HepG2 (cell line): ENCODE results near the gene MRPS31. TPM values are rescaled to one million over a fixed set of nuclear protein-coding genes. Genes with fewer than 3 reads are reported as not detected.

ENCODE experiments used
- ATAC-seq: fragments of 200-7000 bp; cut with Tn5 transposase; 3 replicates; pipeline ENCODE4 v1.9.1; 2020; ENCODE audit warnings: mild to moderate bottlenecking, moderate library complexity
- BruUV-seq: library from RNA; stranded (reverse); fragments of 400-500 nt; replicated peaks from 2 replicates; lab custom pipeline; 2021; lab: Mats Ljungman, UMichigan
- CTCF ChIA-PET: fragments of 300-600 bp; formaldehyde crosslinking; extraction: SDS; loops from one replicate; lab custom pipeline; 2021; ENCODE audit warnings: low total read pairs, inconsistent platforms, low intra/inter-chr PET ratio; lab: Yijun Ruan, JAX
- POLR2A ChIA-PET: fragments of 350-600 bp; sonication (Branson Sonifier 250); formaldehyde crosslinking; loops from one replicate; lab custom pipeline; 2020; ENCODE audit warnings: antibody characterized with exemption, inconsistent platforms; lab: Yijun Ruan, JAX
- DNase-seq: peaks from one replicate; pipeline ENCODE4 v3.0.0-alpha.2; 2015; ENCODE audit warnings: low spot score
- FAIRE-seq: peaks from 3 replicates; lab custom pipeline; 2011; peaks lifted over from hg19 to GRCh38; lab: Jason Lieb, UNC
- H2AFZ ChIP-seq: one replicate; pipeline ENCODE4 v1.6.1; 2011; ENCODE audit warnings: low read length, inconsistent platforms
- H3K27ac ChIP-seq: fragments of 300-600 bp; 3 replicates; pipeline ENCODE4 v1.8.0; 2011; ENCODE audit warnings: mixed run types, mild to moderate bottlenecking, mixed read lengths, low read length, inconsistent platforms; ENCODE audit not compliant: insufficient read depth; ENCODE audit errors: extremely low read length
- H3K27me3 ChIP-seq, 2 experiments: fragments of 200-600 bp in 1 of 2; 2 replicates in 1 of 2; 3 replicates in 1 of 2; pipeline versions ENCODE4 v1.6.0 to v1.8.0; 2011; ENCODE audit warnings: low read length in 2 of 2, mild to moderate bottlenecking in 2 of 2, moderate library complexity in 2 of 2, inconsistent platforms in 1 of 2; ENCODE audit not compliant: insufficient read depth in 2 of 2, control insufficient read depth in 1 of 2
- H3K36me3 ChIP-seq, 2 experiments: fragments of 200-600 bp in 1 of 2; replicated peaks in 1 of 2; 2 replicates in 1 of 2; 3 replicates in 1 of 2; pipeline versions ENCODE4 v1.5.1 to v1.8.0; 2011; ENCODE audit warnings: low read length in 2 of 2, inconsistent platforms in 1 of 2; ENCODE audit not compliant: insufficient read depth in 2 of 2, control insufficient read depth in 1 of 2
- H3K4me1 ChIP-seq: 2 replicates; pipeline ENCODE4 v1.5.1; 2012; ENCODE audit warnings: low read length, inconsistent platforms; ENCODE audit not compliant: insufficient read depth
- H3K4me2 ChIP-seq: 2 replicates; pipeline ENCODE4 v1.6.0; 2011; ENCODE audit warnings: low read depth, low read length, inconsistent platforms
- H3K4me3 ChIP-seq, 3 experiments: fragments of 200-600 bp in 1 of 3; sonication (generic), shearing (Covaris generic) in 1 of 3; replicated peaks in 1 of 3; 2 replicates each; pipeline ENCODE4 v1.5.1; 2011 to 2016; ENCODE audit warnings: low read length in 3 of 3, inconsistent platforms in 2 of 3, low read depth in 2 of 3, mild to moderate bottlenecking in 2 of 3, control low read depth in 1 of 3, mixed read lengths in 1 of 3; ENCODE audit not compliant: insufficient read depth in 1 of 3
- H3K79me2 ChIP-seq: one replicate; pipeline ENCODE4 v1.6.1; 2011; ENCODE audit warnings: low read length, inconsistent platforms; ENCODE audit not compliant: insufficient read depth
- H3K9ac ChIP-seq: 2 replicates; pipeline ENCODE4 v1.6.0; 2011; ENCODE audit warnings: mild to moderate bottlenecking, low read depth, low read length, inconsistent platforms; ENCODE audit not compliant: insufficient read depth
- H3K9me3 ChIP-seq: 2 replicates; pipeline ENCODE4 v1.5.1; 2012; ENCODE audit warnings: mild to moderate bottlenecking, low read length
- H4K20me1 ChIP-seq: 2 replicates; pipeline ENCODE4 v1.6.0; 2011; ENCODE audit warnings: inconsistent platforms, mild to moderate bottlenecking, low read length, moderate library complexity; ENCODE audit not compliant: insufficient read depth
- HES4 ChIP-seq: sonication (generic); formaldehyde crosslinking; IDR thresholded peaks from 2 replicates; pipeline ENCODE4 v1.9.0; 2021; ENCODE audit warnings: mild to moderate bottlenecking, missing genetic modification reagents, borderline replicate concordance
- RNF2 ChIP-seq: fragments of 450-650 bp; conservative IDR thresholded peaks from 2 replicates; pipeline ENCODE4 v1.6.1; 2016; ENCODE audit warnings: low read depth
- ZBTB37 ChIP-seq: sonication (generic); formaldehyde crosslinking; IDR thresholded peaks from 2 replicates; pipeline ENCODE4 v1.4.0; 2020; ENCODE audit warnings: mild to moderate bottlenecking, missing genetic modification reagents
- ZC3H13 ChIP-seq: sonication (generic); formaldehyde crosslinking; IDR thresholded peaks from 2 replicates; pipeline ENCODE4 v1.8.1; 2023; ENCODE audit warnings: mild to moderate bottlenecking, missing genetic modification reagents, moderate library complexity
- ZNF615 ChIP-seq: sonication (generic); formaldehyde crosslinking; IDR thresholded peaks from 2 replicates; pipeline ENCODE4 v1.5.0; 2020; ENCODE audit warnings: mild to moderate bottlenecking, missing genetic modification reagents, borderline replicate concordance
- WGBS: methylation state at CpG from one replicate; pipeline ENCODE4 v1.1.6; 2017; ENCODE audit warnings: low lambda C conversion rate; 5-methylcytosine and 5-hydroxymethylcytosine counted together
- in situ Hi-C: cut with HindIII; loops from 2 replicates; pipeline ENCODE4 v1.10.0; 2017; ENCODE audit warnings: low pct_unique_long_range_greater_than_20kb; ENCODE audit not compliant: extremely low pct_ligation_motif_present
- intact Hi-C: fragments of 100-400 bp; cut with micrococcal nuclease; formaldehyde crosslinking; loops from one replicate; pipeline ENCODE4 v1.10.0; 2022; ENCODE audit not compliant: unreplicated experiment
- polyA plus RNA-seq, 8 experiments: library from polyadenylated mRNA; depleted of rRNA in 3 of 8; stranded (reverse) in 7 of 8; unstranded in 1 of 8; fragments of >200 nt; fragmentation: Illumina TruSeq in 4 of 8; extraction: Trizol in 4 of 8; gene quantifications; 2 replicates each; pipeline versions ENCODE4 v1.2.1 to v1.2.3, GENCODE V29; 2011 to 2016; ENCODE audit warnings: low read depth in 4 of 8, missing spikeins in 1 of 8, mixed read lengths in 1 of 8; ENCODE audit not compliant: insufficient read depth in 1 of 8
- total RNA-seq, 5 experiments: library from RNA; depleted of rRNA; stranded (reverse); fragments of >200 nt; fragmentation: Illumina TruSeq; extraction: Trizol; gene quantifications; 2 replicates each; pipeline ENCODE4 v1.2.3, GENCODE V29; 2016; ENCODE audit warnings: low read depth in 1 of 5
- TF ChIP-seq, protein P1 (sequence below): sonication (generic); formaldehyde crosslinking; IDR thresholded peaks from 2 replicates; pipeline ENCODE4 v1.5.1; 2020; ENCODE audit warnings: missing genetic modification reagents, mild to moderate bottlenecking, borderline replicate concordance

Gene MRPS31
- total and polyA plus RNA-seq, 2 of the 13 experiments (the other 11 are each of a cell fraction or from before 2014, with no cell fraction given) = 23.7 to 34.1 TPM

GRCh38 chr13:40798380-40798779, 27.4 kb upstream of the MRPS31 start:
- peaks cover 17% of the 10 kb centered on the region for H3K79me2 ChIP-seq
- no peak overlapping the region for H3K4me3 ChIP-seq
- H3K36me3 ChIP-seq = peaks cover 33 to 61% of the 10 kb centered on the region in 2 experiments
- DNase-seq = no peak
- H3K4me2 ChIP-seq = no peak overlapping the region
- ChIA-PET CTCF (no interaction called here), POLR2A (interaction anchor here (6.4 kb wide), 1 partner anchor 11 kb away, joined by 65 read pairs; the partner anchor contains the start of gene SLC25A15)
- H4K20me1 ChIP-seq = no peaks in the 10 kb centered on the region
- peaks cover 59% of the 10 kb centered on the region for H3K4me1 ChIP-seq
- TF ChIP-seq HES4 (CRISPR knock-in tag) (no peak), ZBTB37 (CRISPR knock-in tag) (no peak), ZC3H13 (no peak), RNF2 (no peak), ZNF615 (no peak)
- TF ChIP-seq, protein P1, sequence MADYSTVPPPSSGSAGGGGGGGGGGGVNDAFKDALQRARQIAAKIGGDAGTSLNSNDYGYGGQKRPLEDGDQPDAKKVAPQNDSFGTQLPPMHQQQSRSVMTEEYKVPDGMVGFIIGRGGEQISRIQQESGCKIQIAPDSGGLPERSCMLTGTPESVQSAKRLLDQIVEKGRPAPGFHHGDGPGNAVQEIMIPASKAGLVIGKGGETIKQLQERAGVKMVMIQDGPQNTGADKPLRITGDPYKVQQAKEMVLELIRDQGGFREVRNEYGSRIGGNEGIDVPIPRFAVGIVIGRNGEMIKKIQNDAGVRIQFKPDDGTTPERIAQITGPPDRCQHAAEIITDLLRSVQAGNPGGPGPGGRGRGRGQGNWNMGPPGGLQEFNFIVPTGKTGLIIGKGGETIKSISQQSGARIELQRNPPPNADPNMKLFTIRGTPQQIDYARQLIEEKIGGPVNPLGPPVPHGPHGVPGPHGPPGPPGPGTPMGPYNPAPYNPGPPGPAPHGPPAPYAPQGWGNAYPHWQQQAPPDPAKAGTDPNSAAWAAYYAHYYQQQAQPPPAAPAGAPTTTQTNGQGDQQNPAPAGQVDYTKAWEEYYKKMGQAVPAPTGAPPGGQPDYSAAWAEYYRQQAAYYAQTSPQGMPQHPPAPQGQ = no peak
- no peak for FAIRE-seq
- no TSS peak for BruUV-seq
- H3K27ac ChIP-seq = no peak overlapping the region
- H2AFZ ChIP-seq = no peak overlapping the region
- no peaks in the 10 kb centered on the region for H3K9me3 ChIP-seq
- in situ Hi-C loops (no loop called here), intact Hi-C loops (no loop called here)
- H3K27me3 ChIP-seq = no peaks in the 10 kb centered on the region
- no peak for ATAC-seq
- 93% methylated on average over 9 of the region's 9 CpGs for WGBS
- H3K9ac ChIP-seq = no peak overlapping the region
